Measurements from ENCODE around the gene STEAP1.
A peak's percentile ranks its signal among the peaks of the same experiment; 100 is the strongest.
"Not testable (repeated sequence)": the region's sequence is repeated elsewhere in the genome, so short reads cannot be mapped to it uniquely, and the experiment has no call there.

GRCh38 chr7:90153943-90154771 is at the start of gene STEAP1:
- peak; percentile 89 for TF ChIP-seq CTCF (IDR thresholded peaks at IDR 0.05; ENCODE audit: poor library complexity)
- TF ChIP-seq EZH2 (IDR thresholded peaks at IDR 0.05; ENCODE audit: borderline replicate concordance); EZH2phosphoT487 (IDR thresholded peaks at IDR 0.05; ENCODE audit: low read depth, severe bottlenecking, unreplicated experiment): not testable (repeated sequence)
